H9 (cell line): ENCODE data around the gene DDAH2. TPM values are rescaled to one million over a fixed set of nuclear protein-coding genes. Genes with fewer than 3 reads are reported as not detected.

Experiments
- DNase-seq: peaks from one replicate; pipeline ENCODE4 v3.0.0-alpha.2; 2017
- H2AFZ ChIP-seq: one replicate; pipeline ENCODE4 v1.6.1; 2013; ENCODE audit warnings: mild to moderate bottlenecking, low read length, control low read depth, moderate library complexity
- H2AK5ac ChIP-seq: 2 replicates; pipeline ENCODE4 v1.6.1; 2013; ENCODE audit warnings: low read length, control low read depth, mixed read lengths; ENCODE audit not compliant: insufficient read length
- H2BK120ac ChIP-seq: one replicate; pipeline ENCODE4 v1.6.1; 2013; ENCODE audit warnings: low read depth, mild to moderate bottlenecking, low read length, control low read depth, inconsistent platforms; ENCODE audit not compliant: poor library complexity, severe bottlenecking
- H2BK12ac ChIP-seq: 2 replicates; pipeline ENCODE4 v1.6.1; 2013; ENCODE audit warnings: low read length, control low read depth, mixed read lengths, low read depth; ENCODE audit not compliant: insufficient read length
- H2BK15ac ChIP-seq: 2 replicates; pipeline ENCODE4 v1.6.1; 2013; ENCODE audit warnings: low read depth, low read length, control low read depth
- H2BK20ac ChIP-seq: one replicate; pipeline ENCODE4 v1.6.1; 2013; ENCODE audit warnings: low read depth, mild to moderate bottlenecking, low read length, control low read depth, inconsistent platforms; ENCODE audit not compliant: poor library complexity, severe bottlenecking
- H2BK5ac ChIP-seq: 2 replicates; pipeline ENCODE4 v1.6.1; 2013; ENCODE audit warnings: low read length, control low read depth, mixed read lengths; ENCODE audit not compliant: insufficient read length
- H3K14ac ChIP-seq: 2 replicates; pipeline ENCODE4 v1.6.1; 2013; ENCODE audit warnings: low read length, control low read depth; ENCODE audit not compliant: insufficient read depth
- H3K18ac ChIP-seq: 2 replicates; pipeline ENCODE4 v1.6.1; 2013; ENCODE audit warnings: low read depth, mild to moderate bottlenecking, mixed read lengths, low read length, control low read depth; ENCODE audit not compliant: insufficient read length
- H3K23ac ChIP-seq: 2 replicates; pipeline ENCODE4 v1.6.1; 2013; ENCODE audit warnings: low read length, control low read depth, mixed read lengths, low read depth; ENCODE audit not compliant: insufficient read length
- H3K23me2 ChIP-seq: 2 replicates; pipeline ENCODE4 v1.6.1; 2013; ENCODE audit warnings: low read depth, mild to moderate bottlenecking, mixed read lengths, low read length, control low read depth; ENCODE audit not compliant: insufficient read length, poor library complexity, severe bottlenecking
- H3K27ac ChIP-seq: 2 replicates; pipeline ENCODE4 v1.5.1; 2013; ENCODE audit warnings: low read length, control low read depth, mixed read lengths, low read depth; ENCODE audit not compliant: insufficient read length
- H3K27me3 ChIP-seq: 2 replicates; pipeline ENCODE4 v1.6.1; 2013; ENCODE audit warnings: low read length, control low read depth, inconsistent platforms; ENCODE audit not compliant: insufficient read depth
- H3K4ac ChIP-seq: 2 replicates; pipeline ENCODE4 v1.6.1; 2013; ENCODE audit warnings: low read depth, mild to moderate bottlenecking, control low read depth, inconsistent platforms, low read length, moderate library complexity
- H3K4me1 ChIP-seq: 2 replicates; pipeline ENCODE4 v1.6.1; 2013; ENCODE audit warnings: low read length, control low read depth, inconsistent platforms; ENCODE audit not compliant: insufficient read depth
- H3K4me2 ChIP-seq: 2 replicates; pipeline ENCODE4 v1.6.1; 2013; ENCODE audit warnings: low read length, control low read depth, mixed read lengths; ENCODE audit not compliant: insufficient read length, insufficient read depth
- H3K56ac ChIP-seq: 2 replicates; pipeline ENCODE4 v1.6.1; 2013; ENCODE audit warnings: low read depth, mild to moderate bottlenecking, mixed read lengths, low read length, control low read depth; ENCODE audit not compliant: insufficient read length
- H3K79me1 ChIP-seq: 2 replicates; pipeline ENCODE4 v1.6.1; 2013; ENCODE audit warnings: low read depth, mild to moderate bottlenecking, moderate library complexity, low read length, control low read depth, inconsistent platforms; ENCODE audit not compliant: insufficient read depth, poor library complexity, severe bottlenecking
- H3K79me2 ChIP-seq: 2 replicates; pipeline ENCODE4 v1.6.1; 2013; ENCODE audit warnings: low read length, control low read depth, inconsistent platforms; ENCODE audit not compliant: insufficient read depth
- H3K9ac ChIP-seq: 2 replicates; pipeline ENCODE4 v1.6.1; 2013; ENCODE audit warnings: low read length, control low read depth, mixed read lengths; ENCODE audit not compliant: insufficient read length; ENCODE audit errors: extremely low read depth
- H3K9me3 ChIP-seq: one replicate; pipeline ENCODE4 v1.6.1; 2013; ENCODE audit warnings: low read depth, low read length, inconsistent platforms; ENCODE audit not compliant: control insufficient read depth
- H3T11ph ChIP-seq: one replicate; pipeline ENCODE4 v1.6.1; 2013; ENCODE audit warnings: mild to moderate bottlenecking, low read length, control low read depth, inconsistent platforms
- H4K20me1 ChIP-seq: one replicate; pipeline ENCODE4 v1.6.1; 2013; ENCODE audit not compliant: control insufficient read depth, insufficient read length, insufficient read depth
- H4K5ac ChIP-seq: 2 replicates; pipeline ENCODE4 v1.6.1; 2013; ENCODE audit warnings: low read depth, mild to moderate bottlenecking, mixed read lengths, low read length, control low read depth; ENCODE audit not compliant: insufficient read length
- H4K8ac ChIP-seq: replicated peaks from 2 replicates; pipeline ENCODE4 v1.6.1; 2013; ENCODE audit warnings: low read length, control low read depth, mixed read lengths, low read depth; ENCODE audit not compliant: insufficient read length
- H4K91ac ChIP-seq: 2 replicates; pipeline ENCODE4 v1.6.1; 2013; ENCODE audit warnings: low read depth, mild to moderate bottlenecking, moderate library complexity, mixed read lengths, low read length, control low read depth; ENCODE audit not compliant: insufficient read length
- H3K27ac Mint-ChIP-seq, 3 experiments: 2 replicates in 2 of 3; 3 replicates in 1 of 3; pipeline ENCODE4 v1.8.0; 2020 to 2021; ENCODE audit warnings: mixed read lengths in 3 of 3, mild to moderate bottlenecking in 1 of 3, moderate library complexity in 1 of 3
- H3K27me3 Mint-ChIP-seq: 2 replicates; pipeline ENCODE4 v1.8.0; 2021; ENCODE audit warnings: low read depth, mild to moderate bottlenecking, moderate library complexity, mixed read lengths
- H3K36me3 Mint-ChIP-seq, 3 experiments: 2 replicates in 2 of 3; 3 replicates in 1 of 3; pipeline ENCODE4 v1.8.0; 2020 to 2021; ENCODE audit warnings: low read depth in 3 of 3, mixed read lengths in 3 of 3; ENCODE audit not compliant: insufficient read depth in 1 of 3
- H3K4me1 Mint-ChIP-seq, 2 experiments: 2 replicates each; pipeline ENCODE4 v1.8.0; 2020; ENCODE audit warnings: mixed read lengths in 2 of 2
- H3K4me3 Mint-ChIP-seq, 2 experiments: 2 replicates in 1 of 2; 3 replicates in 1 of 2; pipeline ENCODE4 v1.8.0; 2020 to 2021; ENCODE audit warnings: mild to moderate bottlenecking in 2 of 2, mixed read lengths in 2 of 2, moderate library complexity in 1 of 2
- H3K9me3 Mint-ChIP-seq, 2 experiments: 2 replicates in 1 of 2; 3 replicates in 1 of 2; pipeline ENCODE4 v1.8.0; 2020; ENCODE audit warnings: mild to moderate bottlenecking in 2 of 2, mixed read lengths in 2 of 2, moderate library complexity in 1 of 2
- WGBS: extraction: QIAGEN DNeasy Blood & Tissue Kit; methylation state at CpG from one replicate; pipeline ENCODE4 v1.1.7; 2013; ENCODE audit warnings: missing lambda C conversion rate, low lambda C conversion rate, mixed read lengths; ENCODE audit not compliant: insufficient read length; ENCODE audit errors: extremely low coverage; 5-methylcytosine and 5-hydroxymethylcytosine counted together
- total RNA-seq: library from RNA; stranded (reverse); gene quantifications from 2 replicates; pipeline ENCODE4 v1.2.1, GENCODE V29; 2021
- TF ChIP-seq, protein P1 (sequence below): fragments of 200-600 bp; sonication (generic); conservative IDR thresholded peaks from 3 replicates; pipeline ENCODE4 v1.8.0; 2021; ENCODE audit warnings: antibody characterized with exemption, mild to moderate bottlenecking

The DDAH2 gene
- total RNA-seq, 1 experiment from 2014 or later = 73.2 TPM

DNA sequence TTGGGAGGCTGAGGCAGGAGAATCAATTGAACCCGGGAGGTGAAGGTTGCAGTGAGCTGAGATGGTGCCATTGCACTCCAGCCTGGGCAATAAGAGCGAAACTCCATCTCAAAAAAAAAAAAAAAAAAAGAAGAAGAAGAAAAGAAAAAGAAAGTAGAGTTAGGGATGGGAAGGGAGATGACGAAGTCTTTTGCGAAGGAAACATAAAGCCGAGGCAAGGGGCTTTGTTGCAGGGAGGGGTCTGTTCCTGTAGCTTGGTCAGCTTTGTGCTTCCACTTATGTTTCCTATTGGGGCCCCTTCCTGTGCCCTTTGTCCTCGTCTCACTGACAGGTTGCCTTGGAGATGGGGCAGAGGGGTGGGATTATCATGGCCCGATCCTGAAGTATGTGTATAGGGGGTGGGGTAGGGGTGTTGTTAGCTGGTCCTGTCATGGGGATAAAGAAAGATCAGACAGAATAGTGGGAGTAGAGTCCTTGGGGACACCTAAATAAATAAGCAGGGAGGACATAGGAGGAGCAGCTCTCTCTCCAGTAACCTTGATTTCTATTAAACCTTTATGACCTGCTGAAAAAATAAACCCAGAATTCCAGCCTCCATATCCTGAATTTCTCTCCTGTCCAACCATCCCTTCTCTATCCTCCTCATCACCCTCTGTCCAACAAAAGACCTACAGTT, 8.4 kb upstream of the DDAH2 start:
- peaks cover 6% of the 10 kb centered on the region; the same call in 1 of the 2 replicates for H3K79me2 ChIP-seq
- H3K23ac ChIP-seq = no peak overlapping the region
- no peak overlapping the region for H2AK5ac ChIP-seq
- no peaks in the 10 kb centered on the region for H3K9me3 ChIP-seq
- no peak overlapping the region for H4K8ac ChIP-seq
- no peak overlapping the region for H3K9ac ChIP-seq
- peaks cover 32% of the 10 kb centered on the region for H3K23me2 ChIP-seq
- peak overlapping the region; percentile 5 for H3K4me2 ChIP-seq
- no peak overlapping the region for H3K18ac ChIP-seq
- no peak overlapping the region for H3K56ac ChIP-seq
- H3K27ac ChIP-seq = no peak overlapping the region
- peaks cover 31 to 35% (median 32%) of the 10 kb centered on the region in 3 experiments for H3K36me3 Mint-ChIP-seq
- H3K9me3 Mint-ChIP-seq = no peaks in the 10 kb centered on the region
- WGBS = 100% methylated on average over 2 of the region's 7 CpGs
- H2BK120ac ChIP-seq = no peak overlapping the region
- peak overlapping the region; percentile 2 to 88 (median 68); a peak in 5 of 7 replicates for H3K27ac Mint-ChIP-seq
- H4K91ac ChIP-seq = no peak overlapping the region
- no peaks in the 10 kb centered on the region for H3K27me3 ChIP-seq
- H3K4me1 ChIP-seq = peaks cover 16% of the 10 kb centered on the region
- no peak overlapping the region for H2BK5ac ChIP-seq
- no peaks in the 10 kb centered on the region for H3K27me3 Mint-ChIP-seq
- H4K20me1 ChIP-seq = no peaks in the 10 kb centered on the region
- no peak overlapping the region for H2BK15ac ChIP-seq
- no peak overlapping the region for H3K4ac ChIP-seq
- TF ChIP-seq, protein P1, sequence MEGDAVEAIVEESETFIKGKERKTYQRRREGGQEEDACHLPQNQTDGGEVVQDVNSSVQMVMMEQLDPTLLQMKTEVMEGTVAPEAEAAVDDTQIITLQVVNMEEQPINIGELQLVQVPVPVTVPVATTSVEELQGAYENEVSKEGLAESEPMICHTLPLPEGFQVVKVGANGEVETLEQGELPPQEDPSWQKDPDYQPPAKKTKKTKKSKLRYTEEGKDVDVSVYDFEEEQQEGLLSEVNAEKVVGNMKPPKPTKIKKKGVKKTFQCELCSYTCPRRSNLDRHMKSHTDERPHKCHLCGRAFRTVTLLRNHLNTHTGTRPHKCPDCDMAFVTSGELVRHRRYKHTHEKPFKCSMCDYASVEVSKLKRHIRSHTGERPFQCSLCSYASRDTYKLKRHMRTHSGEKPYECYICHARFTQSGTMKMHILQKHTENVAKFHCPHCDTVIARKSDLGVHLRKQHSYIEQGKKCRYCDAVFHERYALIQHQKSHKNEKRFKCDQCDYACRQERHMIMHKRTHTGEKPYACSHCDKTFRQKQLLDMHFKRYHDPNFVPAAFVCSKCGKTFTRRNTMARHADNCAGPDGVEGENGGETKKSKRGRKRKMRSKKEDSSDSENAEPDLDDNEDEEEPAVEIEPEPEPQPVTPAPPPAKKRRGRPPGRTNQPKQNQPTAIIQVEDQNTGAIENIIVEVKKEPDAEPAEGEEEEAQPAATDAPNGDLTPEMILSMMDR = no peak
- H3K14ac ChIP-seq = no peak overlapping the region
- no peak overlapping the region for H2BK20ac ChIP-seq
- H3K79me1 ChIP-seq = no peaks in the 10 kb centered on the region
- no peak overlapping the region for H2AFZ ChIP-seq
- peak overlapping the region; percentile 91 to 98 for H3K4me3 Mint-ChIP-seq
- peaks cover 44 to 54% of the 10 kb centered on the region in 2 experiments for H3K4me1 Mint-ChIP-seq
- H3T11ph ChIP-seq = no peak overlapping the region
- H2BK12ac ChIP-seq = no peak overlapping the region
- peak; percentile 58 for DNase-seq
- H4K5ac ChIP-seq = no peak overlapping the region
